HepG2 (cell line): Measurements from ENCODE around the gene ZNF217. TPM values are rescaled to one million over a fixed set of nuclear protein-coding genes. Genes with fewer than 3 reads are reported as not detected.

Source experiments
- E2F1 ChIP-seq: sonication (generic); formaldehyde crosslinking; IDR thresholded peaks from 2 replicates; pipeline ENCODE4 v1.5.0; 2020; ENCODE audit warnings: missing genetic modification reagents
- MTA1 ChIP-seq: sonication (generic); formaldehyde crosslinking; IDR thresholded peaks from 2 replicates; pipeline ENCODE4 v1.4.0; 2020; ENCODE audit warnings: missing genetic modification reagents, mild to moderate bottlenecking, borderline replicate concordance
- PBX3 ChIP-seq: sonication (generic); formaldehyde crosslinking; IDR thresholded peaks from 2 replicates; pipeline ENCODE4 v1.8.1; 2023; ENCODE audit warnings: missing genetic modification reagents, inconsistent platforms, borderline replicate concordance
- SMYD3 ChIP-seq: sonication (generic); formaldehyde crosslinking; IDR thresholded peaks from 2 replicates; pipeline ENCODE4 v1.8.1; 2023; ENCODE audit warnings: mild to moderate bottlenecking, missing genetic modification reagents
- TBX3 ChIP-seq: fragments of 450-650 bp; IDR thresholded peaks from 2 replicates; pipeline ENCODE4 v1.6.1; 2017; ENCODE audit warnings: antibody characterized with exemption, mild to moderate bottlenecking, inconsistent platforms, borderline replicate concordance
- TFDP1 ChIP-seq: IDR thresholded peaks from 2 replicates; pipeline ENCODE4 v1.6.1; 2016; ENCODE audit warnings: missing compliant biosample characterization, missing genetic modification reagents, borderline replicate concordance
- TFDP2 ChIP-seq: sonication (generic); formaldehyde crosslinking; IDR thresholded peaks from 2 replicates; pipeline ENCODE4 v1.4.0; 2020; ENCODE audit warnings: missing genetic modification reagents
- THAP7 ChIP-seq: sonication (generic); formaldehyde crosslinking; IDR thresholded peaks from 2 replicates; pipeline ENCODE4 v1.8.1; 2023; ENCODE audit warnings: mild to moderate bottlenecking, missing genetic modification reagents
- TMF1 ChIP-seq: sonication (generic); formaldehyde crosslinking; IDR thresholded peaks from 2 replicates; pipeline ENCODE4 v1.8.1; 2022; ENCODE audit warnings: low read depth, missing genetic modification reagents
- ZBTB4 ChIP-seq: sonication (generic); formaldehyde crosslinking; IDR thresholded peaks from 2 replicates; pipeline ENCODE4 v1.4.0; 2020; ENCODE audit warnings: missing genetic modification reagents, mild to moderate bottlenecking, borderline replicate concordance
- ZNF687 ChIP-seq: sonication (generic); formaldehyde crosslinking; IDR thresholded peaks from 2 replicates; pipeline ENCODE4 v1.5.1; 2020; ENCODE audit warnings: mild to moderate bottlenecking, missing genetic modification reagents, moderate library complexity
- ZNF747 ChIP-seq: sonication (generic); formaldehyde crosslinking; IDR thresholded peaks from 2 replicates; pipeline ENCODE4 v1.8.1; 2023; ENCODE audit warnings: missing genetic modification reagents, mild to moderate bottlenecking, borderline replicate concordance
- polyA plus RNA-seq, 8 experiments: library from polyadenylated mRNA; depleted of rRNA in 3 of 8; stranded (reverse) in 7 of 8; unstranded in 1 of 8; fragments of >200 nt; fragmentation: Illumina TruSeq in 4 of 8; extraction: Trizol in 4 of 8; gene quantifications; 2 replicates each; pipeline versions ENCODE4 v1.2.1 to v1.2.3, GENCODE V29; 2011 to 2016; ENCODE audit warnings: low read depth in 4 of 8, missing spikeins in 1 of 8, mixed read lengths in 1 of 8; ENCODE audit not compliant: insufficient read depth in 1 of 8
- total RNA-seq, 5 experiments: library from RNA; depleted of rRNA; stranded (reverse); fragments of >200 nt; fragmentation: Illumina TruSeq; extraction: Trizol; gene quantifications; 2 replicates each; pipeline ENCODE4 v1.2.3, GENCODE V29; 2016; ENCODE audit warnings: low read depth in 1 of 5

Gene ZNF217
- total and polyA plus RNA-seq, 2 of the 13 experiments (the other 11 are each of a cell fraction or from before 2014, with no cell fraction given) = 22.3 to 29.8 TPM

- TF ChIP-seq THAP7 (CRISPR knock-in tag) = peak; percentile 93; the same call in 1 of the 2 replicates
- no peak for TF ChIP-seq PBX3
- peak; percentile 82 for TF ChIP-seq MTA1 (CRISPR knock-in tag)
- TF ChIP-seq TFDP1 (CRISPR knock-in tag) = peak; percentile 36; the same call in 1 of the 2 replicates
- TF ChIP-seq TMF1 (CRISPR knock-in tag) = peak; percentile 82; the same call in 1 of the 2 replicates
- TF ChIP-seq ZNF747 (CRISPR knock-in tag) = peak; percentile 79
- TF ChIP-seq SMYD3 (CRISPR knock-in tag) = peak; percentile 82; the same call in 1 of the 2 replicates
- TF ChIP-seq TFDP2 (CRISPR knock-in tag) = no peak; the same call in 1 of the 2 replicates
- TF ChIP-seq ZNF687 (CRISPR knock-in tag) = peak; percentile 32; the same call in 1 of the 2 replicates
- TF ChIP-seq ZBTB4 (CRISPR knock-in tag) = peak; percentile 90; the same call in 1 of the 2 replicates
- peak; percentile 90 for TF ChIP-seq TBX3
- TF ChIP-seq E2F1 (CRISPR knock-in tag) = peak; percentile 49; the same call in 1 of the 2 replicates
Observed at GRCh38 chr20:53579581-53580375, 13.9 kb downstream of the ZNF217 start (continued).
